ENCODE results near the gene ZMYND11.

DNA sequence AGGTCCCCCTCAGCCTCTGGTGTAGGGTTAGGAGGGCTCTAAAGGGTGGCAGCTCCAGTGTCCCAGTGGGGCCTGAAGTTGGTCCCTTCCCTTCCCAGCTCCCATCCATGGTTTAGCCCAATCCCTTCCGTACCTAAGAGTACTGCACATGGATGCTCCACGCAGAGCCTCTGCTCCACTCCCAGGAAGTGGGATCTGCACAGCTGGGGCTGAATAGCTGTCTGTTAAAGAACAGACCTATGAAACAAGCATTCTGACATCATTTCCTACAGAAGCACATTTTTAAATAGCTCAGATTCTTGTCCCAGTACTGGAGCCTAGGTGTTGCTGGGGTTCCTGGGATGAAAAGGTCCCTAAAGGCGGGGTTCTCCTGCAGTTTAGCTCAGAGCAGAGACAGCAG, 135.9 kb downstream of the ZMYND11 start:
- TF ChIP-seq EZH2 (IDR thresholded peaks at IDR 0.05; ENCODE audit: borderline replicate concordance): no peak
- TF ChIP-seq, protein P1, sequence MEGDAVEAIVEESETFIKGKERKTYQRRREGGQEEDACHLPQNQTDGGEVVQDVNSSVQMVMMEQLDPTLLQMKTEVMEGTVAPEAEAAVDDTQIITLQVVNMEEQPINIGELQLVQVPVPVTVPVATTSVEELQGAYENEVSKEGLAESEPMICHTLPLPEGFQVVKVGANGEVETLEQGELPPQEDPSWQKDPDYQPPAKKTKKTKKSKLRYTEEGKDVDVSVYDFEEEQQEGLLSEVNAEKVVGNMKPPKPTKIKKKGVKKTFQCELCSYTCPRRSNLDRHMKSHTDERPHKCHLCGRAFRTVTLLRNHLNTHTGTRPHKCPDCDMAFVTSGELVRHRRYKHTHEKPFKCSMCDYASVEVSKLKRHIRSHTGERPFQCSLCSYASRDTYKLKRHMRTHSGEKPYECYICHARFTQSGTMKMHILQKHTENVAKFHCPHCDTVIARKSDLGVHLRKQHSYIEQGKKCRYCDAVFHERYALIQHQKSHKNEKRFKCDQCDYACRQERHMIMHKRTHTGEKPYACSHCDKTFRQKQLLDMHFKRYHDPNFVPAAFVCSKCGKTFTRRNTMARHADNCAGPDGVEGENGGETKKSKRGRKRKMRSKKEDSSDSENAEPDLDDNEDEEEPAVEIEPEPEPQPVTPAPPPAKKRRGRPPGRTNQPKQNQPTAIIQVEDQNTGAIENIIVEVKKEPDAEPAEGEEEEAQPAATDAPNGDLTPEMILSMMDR (IDR thresholded peaks at IDR 0.05; ENCODE audit: poor library complexity): no peak
- TF ChIP-seq EZH2phosphoT487 (IDR thresholded peaks at IDR 0.05; ENCODE audit: low read depth, severe bottlenecking, unreplicated experiment): no peak

Measured in hepatocyte (in vitro differentiated cells).